Activated CD4-positive, alpha-beta T cell treated with anti-CD3 and anti-CD28 coated beads for 36 hours (primary cell): ENCODE data around the gene CLEC10A. TPM values are rescaled to one million over a fixed set of nuclear protein-coding genes. Genes with fewer than 3 reads are reported as not detected.
"Not testable (repeated sequence)": the region's sequence is repeated elsewhere in the genome, so short reads cannot be mapped to it uniquely, and the experiment has no call there.

Experiments used
- ATAC-seq: fragments of 200-7000 bp; cut with Tn5 transposase; one replicate; pipeline ENCODE4 v1.10.0; 2021; ENCODE audit warnings: mild to moderate bottlenecking, moderate library complexity
- CTCF ChIA-PET: fragments of 350-600 bp; sonication (Branson Sonifier 250); formaldehyde crosslinking; loops from one replicate; lab custom pipeline; 2021; ENCODE audit warnings: antibody characterized with exemption; lab: Charles Lee
- POLR2A ChIA-PET: fragments of 350-600 bp; sonication (Branson Sonifier 250); formaldehyde crosslinking; loops from one replicate; lab custom pipeline; 2021; ENCODE audit warnings: antibody characterized with exemption, inconsistent platforms; lab: Charles Lee
- DNase-seq: peaks from one replicate; pipeline ENCODE4 v3.0.0-alpha.2; 2020
- H3K27ac Mint-ChIP-seq: one replicate; pipeline ENCODE4 v1.8.0; 2021; ENCODE audit warnings: mixed read lengths
- H3K27me3 Mint-ChIP-seq: one replicate; pipeline ENCODE4 v1.8.0; 2021; ENCODE audit warnings: mixed read lengths
- H3K36me3 Mint-ChIP-seq: one replicate; pipeline ENCODE4 v1.8.0; 2021; ENCODE audit warnings: low read depth, mixed read lengths
- H3K4me1 Mint-ChIP-seq: one replicate; pipeline ENCODE4 v1.8.0; 2021; ENCODE audit warnings: mixed read lengths
- H3K4me3 Mint-ChIP-seq: one replicate; pipeline ENCODE4 v1.8.0; 2021; ENCODE audit warnings: mild to moderate bottlenecking, moderate library complexity, mixed read lengths
- H3K9me3 Mint-ChIP-seq: one replicate; pipeline ENCODE4 v1.8.0; 2021; ENCODE audit warnings: low read depth, mixed read lengths
- intact Hi-C, 2 experiments: fragments of 100-400 bp; cut with DNase I in 1 of 2; cut with micrococcal nuclease in 1 of 2; formaldehyde crosslinking; loops; one replicate each; pipeline versions ENCODE4 v1.14.2 to v1.15.1; 2022 to 2024; cut with DNase I, micrococcal nuclease
- total RNA-seq, 2 experiments: library from RNA; stranded (reverse); gene quantifications; one replicate each; pipeline ENCODE4 v1.2.3, GENCODE V29; 2021

Gene CLEC10A, protein sequence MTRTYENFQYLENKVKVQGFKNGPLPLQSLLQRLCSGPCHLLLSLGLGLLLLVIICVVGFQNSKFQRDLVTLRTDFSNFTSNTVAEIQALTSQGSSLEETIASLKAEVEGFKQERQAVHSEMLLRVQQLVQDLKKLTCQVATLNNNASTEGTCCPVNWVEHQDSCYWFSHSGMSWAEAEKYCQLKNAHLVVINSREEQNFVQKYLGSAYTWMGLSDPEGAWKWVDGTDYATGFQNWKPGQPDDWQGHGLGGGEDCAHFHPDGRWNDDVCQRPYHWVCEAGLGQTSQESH
- total RNA-seq: not detected

DNA sequence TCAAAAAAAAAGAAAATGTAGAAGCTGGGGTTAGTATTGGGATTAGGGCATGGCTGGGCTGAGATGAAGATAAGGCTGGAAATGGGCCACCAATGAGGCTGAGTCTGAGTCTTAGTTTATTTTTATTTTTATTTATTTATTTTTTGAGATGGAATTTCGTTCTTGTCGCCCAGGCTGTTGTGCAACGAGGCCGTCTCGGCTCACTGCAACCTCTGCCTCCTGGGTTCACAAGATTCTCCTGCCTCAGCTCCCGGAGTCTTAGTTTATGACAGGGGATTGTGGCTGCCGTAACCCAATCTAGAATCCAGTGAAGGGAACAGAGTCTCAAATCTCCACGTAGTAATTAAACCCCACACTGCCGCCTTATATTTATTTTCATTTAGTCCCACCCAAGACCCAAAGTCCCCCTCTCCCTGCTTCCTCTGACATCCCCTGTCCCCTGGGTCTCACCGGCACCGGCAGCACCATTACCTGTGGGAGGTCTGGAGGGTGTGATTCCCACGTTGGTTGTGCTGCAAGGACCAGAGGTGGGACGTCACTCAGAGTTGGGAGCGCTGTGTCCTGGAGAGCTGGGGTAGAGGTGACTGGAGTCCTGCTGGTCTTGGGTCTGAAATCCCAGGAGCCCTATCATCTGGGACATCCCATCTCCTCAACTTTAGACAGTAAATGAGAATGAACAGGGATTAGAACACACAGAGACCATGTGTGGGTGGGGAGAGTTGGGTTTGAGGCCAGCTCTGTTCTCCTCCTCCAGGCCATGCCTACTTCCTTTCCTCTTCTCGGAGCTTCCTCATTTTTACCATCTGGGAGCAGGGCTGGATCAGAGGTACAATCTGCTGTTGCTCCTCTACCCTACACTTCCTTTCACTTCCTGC, at the start of gene CLEC10A:
Gene CLEC10A, minus strand, starts transcription at position 671 of the 875 bp plus-strand sequence. CDS start 1,439 bp downstream, outside the sequence.
- H3K4me3 Mint-ChIP-seq: no peak within 1 kb of the TSS
- no peaks in the 10 kb centered on the region for H3K36me3 Mint-ChIP-seq
- no peak within 1 kb of the TSS for H3K27ac Mint-ChIP-seq
- H3K27me3 Mint-ChIP-seq: peaks cover 1% of the 10 kb centered on the region
- ChIA-PET POLR2A (no interaction called here), CTCF (interaction anchor here (0.5 to 1.0 kb wide), 3 partner anchors 16 to 59 kb away, joined by 3 read pairs; no protein-coding TSS in a partner anchor)
- peaks cover 21% of the 10 kb centered on the region for H3K4me1 Mint-ChIP-seq
- intact Hi-C loops: no loop called here
- DNase-seq (no peak), ATAC-seq (no peak)
- H3K9me3 Mint-ChIP-seq: no peaks in the 10 kb centered on the region

DNA sequence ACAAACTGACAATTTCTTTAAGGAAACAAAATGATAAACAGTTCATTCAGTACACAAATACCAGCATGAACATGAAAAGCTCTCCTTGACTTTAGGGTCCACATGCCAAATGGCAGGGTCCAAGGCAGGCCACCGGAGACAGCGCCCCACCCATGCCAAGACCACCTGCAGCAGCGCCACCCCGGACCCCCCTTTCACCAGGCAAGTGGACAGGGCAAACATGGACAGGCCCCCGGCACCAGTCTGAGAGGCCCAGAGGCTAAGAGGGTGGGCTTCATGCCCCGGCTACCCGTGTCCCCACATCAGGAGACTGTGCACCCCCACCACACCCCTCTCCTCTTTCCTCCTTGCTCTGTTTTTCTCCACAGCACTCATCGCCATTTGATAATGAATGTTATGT, 49.3 kb upstream of the CLEC10A start:
- no peak overlapping the region for H3K4me3 Mint-ChIP-seq
- ChIA-PET POLR2A (no interaction called here), CTCF (interaction anchor here (1.5 to 1.7 kb wide), 3 partner anchors 78 to 218 kb away, joined by 3 to 7 read pairs (median 4); no protein-coding TSS in a partner anchor)
- no peaks in the 10 kb centered on the region for H3K27me3 Mint-ChIP-seq
- no peaks in the 10 kb centered on the region for H3K36me3 Mint-ChIP-seq
- H3K27ac Mint-ChIP-seq: no peak overlapping the region
- intact Hi-C loops: no loop called here
- peaks cover 22% of the 10 kb centered on the region for H3K4me1 Mint-ChIP-seq
- DNase-seq: no peak
- ATAC-seq: no peak
- H3K9me3 Mint-ChIP-seq: no peaks in the 10 kb centered on the region

DNA sequence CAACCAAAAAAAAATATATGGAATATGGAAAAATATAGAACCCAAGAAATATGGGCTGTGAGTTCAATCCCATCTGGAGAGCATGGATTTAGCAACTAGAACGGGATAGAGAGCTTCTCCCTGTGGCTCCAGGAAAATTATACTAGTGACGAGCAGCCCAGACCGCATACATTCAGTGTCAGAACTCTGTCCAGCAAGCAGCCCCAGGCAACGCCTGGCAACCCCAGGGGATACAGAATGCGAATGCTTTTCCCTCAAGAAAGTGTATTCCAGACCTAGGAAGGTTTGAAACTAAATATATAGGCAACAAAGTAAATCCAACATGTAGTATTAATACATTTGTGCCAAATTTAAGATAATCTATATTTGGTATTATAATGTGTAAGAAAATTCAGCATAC, 48.1 kb upstream of the CLEC10A start:
- Mint-ChIP-seq H3K36me3 (no peaks in the 10 kb centered on the region), H3K27ac (no peak overlapping the region), H3K9me3 (no peaks in the 10 kb centered on the region), H3K4me1 (peaks cover 17% of the 10 kb centered on the region), H3K4me3 (no peak overlapping the region), H3K27me3 (no peaks in the 10 kb centered on the region)
- POLR2A ChIA-PET: no interaction called here
- ATAC-seq (no peak), DNase-seq (no peak)
- CTCF ChIA-PET: interaction anchor here (1.0 to 1.7 kb wide), 3 partner anchors 77 to 107 kb away, joined by 3 to 7 read pairs (median 3); no protein-coding TSS in a partner anchor
- intact Hi-C loops: no loop called here

DNA sequence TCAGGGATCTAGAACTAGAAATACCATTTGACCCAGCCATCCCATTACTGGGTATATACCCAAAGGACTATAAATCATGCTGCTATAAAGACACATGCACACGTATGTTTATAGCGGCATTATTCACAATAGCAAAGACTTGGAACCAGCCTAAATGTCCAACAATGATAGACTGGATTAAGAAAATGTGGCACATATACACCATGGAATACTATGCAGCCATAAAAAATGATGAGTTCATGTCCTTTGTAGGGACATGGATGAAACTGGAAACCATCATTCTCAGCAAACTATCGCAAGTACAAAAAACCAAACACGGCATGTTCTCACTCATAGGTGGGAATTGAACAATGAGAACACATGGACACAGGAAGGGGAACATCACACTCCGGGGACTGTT, 47.5 kb upstream of the CLEC10A start:
- CTCF ChIA-PET: interaction anchor here (1.0 kb wide), 1 partner anchor 106 kb away, joined by 3 read pairs; no protein-coding TSS in a partner anchor
- H3K27me3 Mint-ChIP-seq, ATAC-seq, H3K9me3 Mint-ChIP-seq, H3K27ac Mint-ChIP-seq, H3K4me3 Mint-ChIP-seq, POLR2A ChIA-PET, DNase-seq, H3K36me3 Mint-ChIP-seq, intact Hi-C loops: not testable (repeated sequence)
- peaks cover 12% of the 10 kb centered on the region for H3K4me1 Mint-ChIP-seq

DNA sequence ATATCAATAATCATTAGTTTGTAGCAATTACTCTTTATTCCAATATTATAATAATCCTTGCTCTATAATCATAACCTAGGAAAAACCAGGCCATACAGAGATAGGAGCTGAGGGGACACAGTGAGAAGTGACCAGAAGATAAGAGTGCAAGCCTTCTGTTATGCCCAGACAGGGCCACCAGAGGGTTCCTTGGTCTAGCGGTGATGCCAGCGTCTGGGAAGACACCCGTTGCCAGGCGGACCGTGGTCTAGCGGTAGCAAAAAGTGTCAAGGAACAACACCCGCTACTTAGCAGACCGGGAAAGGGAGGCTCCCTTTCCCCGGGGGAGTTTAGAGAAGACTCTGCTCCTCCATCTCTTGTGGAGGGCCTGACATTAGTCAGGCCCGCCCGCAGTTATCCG, 46.3 kb upstream of the CLEC10A start:
- intact Hi-C loops, H3K36me3 Mint-ChIP-seq, H3K9me3 Mint-ChIP-seq, H3K4me3 Mint-ChIP-seq, ATAC-seq, H3K27me3 Mint-ChIP-seq, DNase-seq, POLR2A ChIA-PET, H3K27ac Mint-ChIP-seq, H3K4me1 Mint-ChIP-seq: not testable (repeated sequence)
- CTCF ChIA-PET: interaction anchor here (2.4 kb wide), 1 partner anchor 10 kb away, joined by 11 read pairs; no protein-coding TSS in a partner anchor

DNA sequence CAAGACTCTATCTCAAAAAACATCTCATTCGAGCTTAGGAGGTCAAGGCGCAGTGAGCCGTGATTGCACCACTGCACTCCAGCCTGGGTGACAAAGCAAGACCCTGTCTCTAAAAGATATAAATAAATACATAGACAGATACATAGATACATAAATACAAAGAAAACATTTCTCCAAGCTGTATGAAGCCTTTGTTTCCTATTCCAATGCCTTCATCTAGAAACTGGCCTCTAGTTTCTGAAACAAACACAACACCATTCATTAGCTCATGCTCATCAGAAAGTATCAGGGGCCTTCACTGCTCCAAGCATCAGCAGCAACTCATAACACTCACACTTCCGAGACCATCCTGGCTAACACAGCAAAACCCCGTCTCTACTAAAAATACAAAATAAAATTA, 44.9 kb upstream of the CLEC10A start:
- DNase-seq (no peak), ATAC-seq (no peak)
- Mint-ChIP-seq H3K4me3 (no peak overlapping the region), H3K36me3 (no peaks in the 10 kb centered on the region), H3K27me3 (peaks cover 4% of the 10 kb centered on the region), H3K9me3 (no peaks in the 10 kb centered on the region), H3K4me1 (no peaks in the 10 kb centered on the region), H3K27ac (no peak overlapping the region)
- intact Hi-C loops: no loop called here
- POLR2A ChIA-PET: interaction anchor here (0.6 kb wide), 1 partner anchor 301 kb away, joined by 4 read pairs; no protein-coding TSS in a partner anchor
- CTCF ChIA-PET: interaction anchor here (0.8 to 2.4 kb wide), 3 partner anchors 9 to 70 kb away, joined by 3 to 11 read pairs (median 4); no protein-coding TSS in a partner anchor

DNA sequence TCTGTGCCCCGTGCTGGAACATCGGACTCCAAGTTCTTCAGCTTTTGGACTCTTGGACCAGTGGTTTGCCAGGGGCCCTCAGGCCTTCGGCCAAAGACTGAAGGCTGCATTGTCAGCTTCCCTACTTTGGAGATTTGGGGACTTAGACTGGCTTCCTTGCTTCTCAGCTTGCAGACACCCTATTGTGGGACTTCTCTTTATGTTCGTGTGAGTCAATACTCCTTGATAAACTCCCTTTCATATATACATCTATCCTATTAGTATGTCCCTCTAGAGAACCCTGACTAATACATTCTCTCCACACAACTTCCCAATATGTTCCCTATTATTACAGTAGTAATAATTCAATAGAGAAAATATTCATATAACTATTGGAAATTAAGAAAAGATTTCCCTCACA, 43.8 kb upstream of the CLEC10A start:
- POLR2A ChIA-PET: no interaction called here
- no peaks in the 10 kb centered on the region for H3K9me3 Mint-ChIP-seq
- intact Hi-C loops: no loop called here
- ATAC-seq: no peak
- H3K36me3 Mint-ChIP-seq: no peaks in the 10 kb centered on the region
- no peak for DNase-seq
- H3K4me3 Mint-ChIP-seq: no peak overlapping the region
- H3K27me3 Mint-ChIP-seq: peaks cover 8% of the 10 kb centered on the region
- H3K4me1 Mint-ChIP-seq: no peaks in the 10 kb centered on the region
- CTCF ChIA-PET: interaction anchor here (0.6 to 1.4 kb wide), 3 partner anchors 10 to 69 kb away, joined by 3 read pairs; no protein-coding TSS in a partner anchor
- H3K27ac Mint-ChIP-seq: no peak overlapping the region

DNA sequence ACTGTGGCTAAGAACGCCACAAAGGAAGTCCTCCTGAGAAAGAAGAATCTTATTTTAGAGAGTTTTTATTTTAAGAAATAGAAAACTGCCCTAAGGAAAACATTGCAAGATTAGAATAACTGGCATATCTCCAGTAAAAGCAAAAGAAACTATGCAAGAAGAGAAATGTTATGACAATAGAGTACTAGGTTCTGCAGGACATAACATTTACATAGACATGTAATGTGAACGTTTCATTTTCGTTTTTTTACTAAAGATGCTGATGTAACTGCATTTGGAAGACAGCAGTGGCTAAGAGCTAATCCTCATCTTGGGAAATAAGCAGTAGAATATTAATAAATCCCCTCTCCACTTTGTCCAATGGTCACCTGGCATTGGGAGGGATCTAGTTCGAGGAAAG, 42.3 kb upstream of the CLEC10A start:
- H3K4me1 Mint-ChIP-seq: no peaks in the 10 kb centered on the region
- CTCF ChIA-PET: interaction anchor here (1.3 to 1.4 kb wide), 2 partner anchors 10 to 15 kb away, joined by 3 to 5 read pairs; no protein-coding TSS in a partner anchor
- no peak overlapping the region for H3K4me3 Mint-ChIP-seq

DNA sequence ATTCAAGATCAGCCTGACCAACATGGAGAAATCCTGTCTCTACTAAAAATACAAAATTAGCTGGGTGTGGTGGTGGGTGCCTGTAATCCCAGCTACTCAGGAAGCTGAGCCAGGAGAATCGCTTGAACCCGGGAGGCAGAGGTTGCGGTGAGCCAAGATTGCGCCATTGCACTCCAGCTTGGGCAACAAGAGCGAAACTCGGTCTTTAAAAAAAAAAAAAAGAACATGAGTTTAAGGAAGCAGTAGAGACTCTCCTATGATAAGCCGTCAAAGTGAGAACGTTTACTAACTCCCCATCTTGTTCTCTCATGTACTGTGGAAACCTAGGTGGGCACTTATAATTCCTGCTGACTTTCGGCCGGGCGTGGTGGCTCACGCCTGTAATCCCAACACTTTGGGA, 40.6 kb upstream of the CLEC10A start:
- H3K4me1 Mint-ChIP-seq, H3K4me3 Mint-ChIP-seq, H3K27me3 Mint-ChIP-seq, H3K27ac Mint-ChIP-seq, ATAC-seq, intact Hi-C loops, POLR2A ChIA-PET, DNase-seq, H3K36me3 Mint-ChIP-seq, H3K9me3 Mint-ChIP-seq: not testable (repeated sequence)
- CTCF ChIA-PET: interaction anchor here (0.9 kb wide), 1 partner anchor 36 kb away, joined by 3 read pairs; no protein-coding TSS in a partner anchor

More for the DNA sequence above, 42.3 kb upstream of the CLEC10A start:
- Mint-ChIP-seq H3K9me3 (no peaks in the 10 kb centered on the region), H3K36me3 (no peaks in the 10 kb centered on the region), H3K27ac (no peak overlapping the region), H3K27me3 (peaks cover 8% of the 10 kb centered on the region)
- POLR2A ChIA-PET: no interaction called here
- DNase-seq: no peak
- no peak for ATAC-seq
- intact Hi-C loops: no loop called here

DNA sequence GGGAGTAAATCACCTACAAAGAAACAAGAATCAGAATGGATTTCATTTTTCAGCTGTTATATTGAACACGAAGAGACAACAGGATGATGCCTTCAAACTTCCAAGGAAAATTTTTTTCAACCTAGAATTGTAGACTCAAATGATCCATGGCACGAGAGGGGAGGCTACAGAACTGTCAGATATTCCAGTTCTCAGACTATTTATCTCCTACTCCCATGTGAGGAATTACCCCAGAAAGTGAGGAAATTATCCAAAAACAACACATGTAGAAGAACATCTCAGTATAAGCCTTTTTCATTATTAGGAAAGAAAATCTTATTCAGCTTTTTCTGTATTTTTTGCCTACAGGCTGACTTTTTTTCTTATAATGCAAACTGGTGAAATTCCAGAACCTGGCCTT, 40.1 kb upstream of the CLEC10A start:
- no peaks in the 10 kb centered on the region for H3K36me3 Mint-ChIP-seq
- no peak overlapping the region for H3K4me3 Mint-ChIP-seq
- POLR2A ChIA-PET: no interaction called here
- ATAC-seq (no peak), DNase-seq (no peak)
- CTCF ChIA-PET: interaction anchor here (0.9 kb wide), 1 partner anchor 35 kb away, joined by 3 read pairs; no protein-coding TSS in a partner anchor
- H3K27ac Mint-ChIP-seq: no peak overlapping the region
- peaks cover 8% of the 10 kb centered on the region for H3K27me3 Mint-ChIP-seq
- H3K9me3 Mint-ChIP-seq: no peaks in the 10 kb centered on the region
- intact Hi-C loops: no loop called here
- H3K4me1 Mint-ChIP-seq: no peaks in the 10 kb centered on the region

DNA sequence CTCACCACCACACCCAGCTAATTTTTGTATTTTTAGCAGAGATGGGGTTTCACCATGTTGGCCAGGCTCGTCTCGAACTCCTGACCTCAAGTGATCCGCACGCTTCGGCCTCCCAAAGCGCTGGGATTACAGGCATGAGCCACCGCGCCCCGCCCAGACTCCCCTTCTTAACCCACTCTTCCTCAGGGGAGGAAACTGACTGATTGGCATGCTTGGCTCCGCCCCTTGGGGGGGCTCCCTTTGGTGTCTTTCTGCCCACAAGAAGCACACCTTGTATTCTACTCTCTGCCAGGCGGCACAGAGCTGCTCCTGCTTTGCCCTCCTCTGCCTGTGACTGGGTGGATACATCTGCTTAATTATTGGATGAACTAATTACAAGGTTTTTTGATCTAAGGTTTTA, 39.3 kb upstream of the CLEC10A start:
- CTCF ChIA-PET: interaction anchor here (0.6 kb wide), 1 partner anchor 65 kb away, joined by 3 read pairs; no protein-coding TSS in a partner anchor
- Mint-ChIP-seq H3K36me3 (no peaks in the 10 kb centered on the region), H3K4me3 (no peak overlapping the region), H3K27ac (no peak overlapping the region), H3K9me3 (no peaks in the 10 kb centered on the region), H3K4me1 (no peaks in the 10 kb centered on the region), H3K27me3 (peaks cover 8% of the 10 kb centered on the region)
- ATAC-seq (no peak), DNase-seq (no peak)
- POLR2A ChIA-PET: no interaction called here
- intact Hi-C loops: no loop called here
